Progenitor cell of endocrine pancreas (in vitro differentiated cells): ENCODE data around the gene TNPO3. TPM values are rescaled to one million over a fixed set of nuclear protein-coding genes. Genes with fewer than 3 reads are reported as not detected.

Source experiments
- DNase-seq: peaks from one replicate; pipeline ENCODE4 v3.0.0; 2021; ENCODE audit warnings: low spot score; ENCODE audit not compliant: unreplicated experiment
- H3K27ac Mint-ChIP-seq: 2 replicates; pipeline ENCODE4 v1.8.0; 2021; ENCODE audit warnings: mild to moderate bottlenecking, moderate library complexity, mixed read lengths
- H3K27me3 Mint-ChIP-seq: 2 replicates; pipeline ENCODE4 v1.8.0; 2021; ENCODE audit warnings: mixed read lengths
- H3K36me3 Mint-ChIP-seq: 2 replicates; pipeline ENCODE4 v1.8.0; 2022; ENCODE audit warnings: mixed read lengths; ENCODE audit not compliant: insufficient read depth
- H3K4me1 Mint-ChIP-seq: 2 replicates; pipeline ENCODE4 v1.8.0; 2021; ENCODE audit warnings: low read depth, mixed read lengths
- H3K4me3 Mint-ChIP-seq: 2 replicates; pipeline ENCODE4 v1.8.0; 2021; ENCODE audit warnings: low read depth, mild to moderate bottlenecking, moderate library complexity, mixed read lengths
- H3K9me3 Mint-ChIP-seq: 2 replicates; pipeline ENCODE4 v1.8.0; 2021; ENCODE audit warnings: low read depth, mixed read lengths
- CTCF ChIP-seq: fragments of 200-600 bp; sonication (generic); IDR thresholded peaks from one replicate; pipeline ENCODE4 v1.5.0; 2021; ENCODE audit warnings: antibody characterized with exemption, mild to moderate bottlenecking; ENCODE audit not compliant: unreplicated experiment
- total RNA-seq: library from RNA; stranded (reverse); gene quantifications from 2 replicates; pipeline ENCODE4 v1.2.1, GENCODE V29; 2021

The TNPO3 gene
- total RNA-seq, 1 donor from 2014 or later, result 44.8 TPM

GRCh38 chr7:128933180-128933891 lies 121.6 kb downstream of the TNPO3 start:
- Mint-ChIP-seq H3K36me3 (no peaks in the 10 kb centered on the region), H3K4me3 (no peak overlapping the region), H3K27me3 (peaks cover 34% of the 10 kb centered on the region), H3K9me3 (no peaks in the 10 kb centered on the region), H3K27ac (no peak overlapping the region), H3K4me1 (peaks cover under 1% of the 10 kb centered on the region)
- no peak for TF ChIP-seq CTCF
- no peak for DNase-seq

- Mint-ChIP-seq H3K27ac (no peak overlapping the region), H3K4me1 (no peaks in the 10 kb centered on the region), H3K27me3 (peaks cover 32% of the 10 kb centered on the region), H3K4me3 (no peak overlapping the region), H3K36me3 (no peaks in the 10 kb centered on the region), H3K9me3 (no peaks in the 10 kb centered on the region)
- no peak for DNase-seq
- TF ChIP-seq CTCF, result no peak
Measured at GRCh38 chr7:128932862-128933179, 122.1 kb downstream of the TNPO3 start.

- Mint-ChIP-seq H3K4me3 (no peak overlapping the region), H3K27me3 (peaks cover 29% of the 10 kb centered on the region), H3K9me3 (no peaks in the 10 kb centered on the region), H3K4me1 (no peaks in the 10 kb centered on the region), H3K27ac (no peak overlapping the region), H3K36me3 (no peaks in the 10 kb centered on the region)
- no peak for TF ChIP-seq CTCF
- no peak for DNase-seq
Measured at GRCh38 chr7:128931965-128932861, 122.7 kb downstream of the TNPO3 start.

GRCh38 chr7:128931190-128931798 lies 123.6 kb downstream of the TNPO3 start:
- Mint-ChIP-seq H3K27ac (no peak overlapping the region), H3K4me3 (no peak overlapping the region), H3K9me3 (no peaks in the 10 kb centered on the region), H3K36me3 (no peaks in the 10 kb centered on the region), H3K27me3 (peaks cover 22% of the 10 kb centered on the region), H3K4me1 (no peaks in the 10 kb centered on the region)
- no peak for TF ChIP-seq CTCF
- no peak for DNase-seq
